Suprapubic skin (tissue), 4 donors: ENCODE data around the gene KDM5A. TPM values are rescaled to one million over a fixed set of nuclear protein-coding genes. Genes with fewer than 3 reads are reported as not detected.

ENCODE experiments used
- DNase-seq, 2 donors: peaks; one replicate each; pipeline ENCODE4 v3.0.0-alpha.2; 2019; ENCODE audit warnings: low spot score in 2 of 2
- H3K27ac ChIP-seq: fragments of 200-600 bp; sonication (generic); one replicate; pipeline ENCODE4 v1.5.1; 2019
- H3K27me3 ChIP-seq: fragments of 200-600 bp; sonication (generic); one replicate; pipeline ENCODE4 v1.5.1; 2019
- H3K36me3 ChIP-seq: fragments of 200-600 bp; sonication (generic); one replicate; pipeline ENCODE4 v1.5.1; 2019
- H3K4me1 ChIP-seq: fragments of 200-600 bp; sonication (generic); one replicate; pipeline ENCODE4 v1.5.1; 2019
- H3K4me3 ChIP-seq: fragments of 200-600 bp; sonication (generic); one replicate; pipeline ENCODE4 v1.5.1; 2019; ENCODE audit warnings: mild to moderate bottlenecking
- H3K9me3 ChIP-seq: fragments of 200-600 bp; sonication (generic); one replicate; pipeline ENCODE4 v1.5.1; 2019
- EP300 ChIP-seq: sonication (generic); formaldehyde crosslinking; IDR thresholded peaks from one replicate; pipeline ENCODE4 v1.6.1; 2017; ENCODE audit warnings: antibody characterized with exemption
- POLR2A ChIP-seq, 2 donors: fragments of 450-650 bp; IDR thresholded peaks; one replicate each; pipeline ENCODE4 v1.6.1; 2017; ENCODE audit warnings: antibody characterized with exemption in 2 of 2, mild to moderate bottlenecking in 2 of 2, moderate library complexity in 2 of 2
- POLR2AphosphoS5 ChIP-seq, 3 donors: sonication (generic); formaldehyde crosslinking; IDR thresholded peaks; one replicate each; pipeline ENCODE4 v1.6.1; 2017; ENCODE audit warnings: antibody characterized with exemption in 3 of 3
- WGBS: methylation state at CpG from one replicate; pipeline ENCODE4 v1.1.5; 2018; 5-methylcytosine and 5-hydroxymethylcytosine counted together
- total RNA-seq, 4 donors: library from RNA; depleted of rRNA; stranded (reverse); fragments of >200 nt; gene quantifications; one replicate each; pipeline ENCODE4 v1.1.0, GENCODE V29; 2016
- TF ChIP-seq, protein P1 (sequence below), 2 donors: fragments of 200-600 bp in 1 of 2; fragments of 450-650 bp in 1 of 2; sonication (generic) in 1 of 2; IDR thresholded peaks; one replicate each; pipeline ENCODE4 v1.5.1; 2016 to 2019; ENCODE audit warnings: antibody characterized with exemption in 2 of 2, mild to moderate bottlenecking in 1 of 2, moderate library complexity in 1 of 2

The KDM5A gene
- total RNA-seq, 4 donors from 2014 or later, result 43.1 to 126 (median 92.1) TPM

DNA sequence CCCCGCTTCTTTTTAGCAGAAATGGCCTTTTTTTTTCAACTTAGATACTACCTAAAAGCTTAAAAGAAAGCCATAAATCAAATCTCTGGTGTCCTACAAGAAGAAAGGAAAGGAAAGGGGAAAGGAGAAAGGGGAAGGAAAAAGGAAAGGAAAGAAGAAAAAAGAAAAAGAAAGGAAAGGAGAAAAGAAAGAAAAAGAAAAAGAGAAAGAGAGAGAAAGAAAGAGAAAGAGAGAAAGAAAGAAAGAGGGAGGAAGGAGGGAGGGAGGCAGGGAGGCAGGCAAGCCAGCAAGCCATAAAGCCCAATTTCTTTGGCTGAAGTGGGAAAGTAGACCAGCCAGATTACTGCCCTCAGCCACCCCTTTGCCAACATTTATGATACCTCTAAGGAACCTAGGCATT lies 94.0 kb downstream of the KDM5A start:
- Histone ChIP-seq H3K27me3 (no peaks in the 10 kb centered on the region), H3K27ac (no peak overlapping the region), H3K36me3 (peaks cover 84% of the 10 kb centered on the region), H3K4me1 (no peaks in the 10 kb centered on the region), H3K4me3 (no peak overlapping the region), H3K9me3 (no peaks in the 10 kb centered on the region)
- no peak for DNase-seq
- no peak for TF ChIP-seq POLR2A (IDR thresholded peaks at IDR 0.05)
- TF ChIP-seq POLR2AphosphoS5 (IDR thresholded peaks at IDR 0.05), result no peak
- TF ChIP-seq EP300, result no peak
- TF ChIP-seq, protein P1, sequence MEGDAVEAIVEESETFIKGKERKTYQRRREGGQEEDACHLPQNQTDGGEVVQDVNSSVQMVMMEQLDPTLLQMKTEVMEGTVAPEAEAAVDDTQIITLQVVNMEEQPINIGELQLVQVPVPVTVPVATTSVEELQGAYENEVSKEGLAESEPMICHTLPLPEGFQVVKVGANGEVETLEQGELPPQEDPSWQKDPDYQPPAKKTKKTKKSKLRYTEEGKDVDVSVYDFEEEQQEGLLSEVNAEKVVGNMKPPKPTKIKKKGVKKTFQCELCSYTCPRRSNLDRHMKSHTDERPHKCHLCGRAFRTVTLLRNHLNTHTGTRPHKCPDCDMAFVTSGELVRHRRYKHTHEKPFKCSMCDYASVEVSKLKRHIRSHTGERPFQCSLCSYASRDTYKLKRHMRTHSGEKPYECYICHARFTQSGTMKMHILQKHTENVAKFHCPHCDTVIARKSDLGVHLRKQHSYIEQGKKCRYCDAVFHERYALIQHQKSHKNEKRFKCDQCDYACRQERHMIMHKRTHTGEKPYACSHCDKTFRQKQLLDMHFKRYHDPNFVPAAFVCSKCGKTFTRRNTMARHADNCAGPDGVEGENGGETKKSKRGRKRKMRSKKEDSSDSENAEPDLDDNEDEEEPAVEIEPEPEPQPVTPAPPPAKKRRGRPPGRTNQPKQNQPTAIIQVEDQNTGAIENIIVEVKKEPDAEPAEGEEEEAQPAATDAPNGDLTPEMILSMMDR (IDR thresholded peaks at IDR 0.05), result no peak
- 94% methylated on average over 1 of the region's 1 CpG for WGBS

DNA sequence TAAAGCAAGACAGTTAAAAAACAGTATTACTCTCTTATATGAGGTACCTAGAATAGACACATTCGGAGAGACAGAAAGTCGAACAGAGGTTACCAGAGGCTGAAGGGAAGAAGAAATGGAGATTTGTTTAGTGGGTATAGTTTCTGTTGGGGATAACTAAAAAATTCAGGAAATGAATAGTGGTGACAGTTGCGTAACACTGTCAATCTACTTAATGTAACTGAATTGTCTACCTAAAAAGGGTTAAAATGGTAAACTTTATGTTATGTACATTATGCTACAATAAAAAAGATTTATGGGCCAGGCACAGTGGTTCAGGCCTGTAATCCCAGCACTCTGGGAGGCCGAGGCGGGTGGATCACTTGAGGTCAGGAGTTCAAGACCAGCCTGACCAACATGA lies 95.9 kb downstream of the KDM5A start:
- no peak for TF ChIP-seq POLR2AphosphoS5 (IDR thresholded peaks at IDR 0.05)
- TF ChIP-seq, protein P1 (IDR thresholded peaks at IDR 0.05), result no peak
- Histone ChIP-seq H3K36me3 (peaks cover 69% of the 10 kb centered on the region), H3K4me3 (no peak overlapping the region), H3K9me3 (no peaks in the 10 kb centered on the region), H3K4me1 (no peaks in the 10 kb centered on the region), H3K27ac (no peak overlapping the region), H3K27me3 (no peaks in the 10 kb centered on the region)
- WGBS, result 91% methylated on average over 5 of the region's 5 CpGs
- DNase-seq, result no peak

DNA sequence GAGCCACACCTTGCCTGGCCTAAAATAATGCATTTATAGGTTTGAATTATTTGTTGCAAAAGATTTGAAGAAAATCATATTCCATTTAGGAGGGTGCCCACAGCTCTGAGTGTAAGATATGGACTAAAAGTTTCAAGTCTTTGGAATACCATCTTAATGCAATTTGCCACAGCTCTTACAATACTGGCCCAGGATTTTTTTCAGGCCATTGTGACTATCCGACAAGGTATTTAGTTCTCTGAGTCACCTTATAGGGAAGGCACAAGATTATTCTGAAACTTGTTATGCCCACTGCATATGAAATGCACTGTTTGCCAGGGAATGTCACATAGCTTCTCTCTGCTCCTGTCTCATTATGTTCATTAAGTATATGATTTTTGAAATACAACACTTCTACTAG lies 96.9 kb downstream of the KDM5A start:
- Histone ChIP-seq H3K36me3 (peaks cover 68% of the 10 kb centered on the region), H3K27ac (no peak overlapping the region), H3K27me3 (no peaks in the 10 kb centered on the region), H3K9me3 (no peaks in the 10 kb centered on the region), H3K4me1 (no peaks in the 10 kb centered on the region), H3K4me3 (no peak overlapping the region)
- DNase-seq, result no peak
- 100% methylated on average over 1 of the region's 1 CpG for WGBS
- TF ChIP-seq POLR2A (IDR thresholded peaks at IDR 0.05), result no peak
- TF ChIP-seq, protein P1 (IDR thresholded peaks at IDR 0.05), result no peak
- no peak for TF ChIP-seq POLR2AphosphoS5 (IDR thresholded peaks at IDR 0.05)

DNA sequence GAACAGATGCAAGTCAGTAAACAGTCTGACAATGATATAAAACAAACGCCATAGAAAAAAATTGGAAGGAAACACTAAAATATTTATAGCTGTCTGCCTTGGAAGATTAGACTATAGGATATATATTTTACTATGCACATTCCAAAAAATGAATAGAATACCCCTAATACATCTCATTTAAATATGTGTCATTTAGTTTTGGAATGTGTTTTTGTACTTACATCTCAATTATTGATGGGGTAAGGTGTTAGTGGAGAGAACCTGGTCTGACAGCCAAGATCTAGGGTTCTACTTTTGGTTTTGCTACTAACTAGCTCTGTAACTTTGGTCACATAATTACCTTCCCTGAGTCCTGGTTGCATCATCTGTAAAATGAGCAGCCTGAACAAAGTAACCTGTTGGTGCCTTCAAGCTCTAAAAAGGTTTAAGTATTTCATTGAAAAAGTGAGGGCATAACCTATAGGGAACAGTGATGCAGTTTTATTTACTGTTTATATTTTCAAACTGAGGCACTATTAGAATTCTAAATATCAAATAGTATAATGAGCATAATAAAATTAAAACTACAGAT lies 97.9 kb downstream of the KDM5A start:
- TF ChIP-seq POLR2AphosphoS5 (IDR thresholded peaks at IDR 0.05) (no peak), EP300 (no peak)
- TF ChIP-seq, protein P1 (IDR thresholded peaks at IDR 0.05), result no peak
- DNase-seq, result no peak
- Histone ChIP-seq H3K27me3 (no peaks in the 10 kb centered on the region), H3K4me3 (no peak overlapping the region), H3K9me3 (no peaks in the 10 kb centered on the region), H3K36me3 (peaks cover 64% of the 10 kb centered on the region), H3K4me1 (no peaks in the 10 kb centered on the region), H3K27ac (no peak overlapping the region)
- 79% methylated on average over 1 of the region's 1 CpG for WGBS

DNA sequence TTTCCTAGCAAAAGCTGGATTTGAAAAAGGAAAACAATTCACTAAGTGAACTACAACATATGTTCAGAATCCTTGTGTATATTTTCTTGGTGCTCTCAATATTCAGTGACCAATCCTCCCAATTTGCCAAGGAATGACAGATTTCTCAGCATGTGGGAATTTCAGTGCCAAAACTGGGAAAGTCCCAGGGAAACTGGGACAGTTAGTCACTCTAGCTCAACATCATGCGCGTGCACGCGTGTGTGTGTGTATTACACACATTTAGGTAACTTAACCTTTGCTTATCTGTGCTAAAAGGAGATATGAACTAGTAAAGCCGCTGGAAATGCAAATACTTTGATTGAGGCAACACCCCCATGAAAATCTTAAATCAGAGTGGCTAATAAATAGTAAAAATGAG lies 100.4 kb downstream of the KDM5A start:
- TF ChIP-seq, protein P1 (IDR thresholded peaks at IDR 0.05), result no peak
- TF ChIP-seq EP300, result no peak
- no peak for TF ChIP-seq POLR2AphosphoS5 (IDR thresholded peaks at IDR 0.05)
- TF ChIP-seq POLR2A (IDR thresholded peaks at IDR 0.05), result no peak
- H3K27me3 ChIP-seq, result no peaks in the 10 kb centered on the region
- no peaks in the 10 kb centered on the region for H3K9me3 ChIP-seq
- no peak for DNase-seq
- peaks cover 59% of the 10 kb centered on the region for H3K36me3 ChIP-seq
- H3K4me1 ChIP-seq, result no peaks in the 10 kb centered on the region
- H3K27ac ChIP-seq, result no peak overlapping the region
- 68% methylated on average over 5 of the region's 5 CpGs for WGBS
- H3K4me3 ChIP-seq, result no peak overlapping the region
